ENCODE data around the gene KCNG2. TPM values are rescaled to one million over a fixed set of nuclear protein-coding genes. Genes with fewer than 3 reads are reported as not detected.

Gene KCNG2
- total and polyA plus RNA-seq, 9 of the 15 experiments (the other 6 are each of a cell fraction or from before 2014, with no cell fraction given), result not detected

DNA sequence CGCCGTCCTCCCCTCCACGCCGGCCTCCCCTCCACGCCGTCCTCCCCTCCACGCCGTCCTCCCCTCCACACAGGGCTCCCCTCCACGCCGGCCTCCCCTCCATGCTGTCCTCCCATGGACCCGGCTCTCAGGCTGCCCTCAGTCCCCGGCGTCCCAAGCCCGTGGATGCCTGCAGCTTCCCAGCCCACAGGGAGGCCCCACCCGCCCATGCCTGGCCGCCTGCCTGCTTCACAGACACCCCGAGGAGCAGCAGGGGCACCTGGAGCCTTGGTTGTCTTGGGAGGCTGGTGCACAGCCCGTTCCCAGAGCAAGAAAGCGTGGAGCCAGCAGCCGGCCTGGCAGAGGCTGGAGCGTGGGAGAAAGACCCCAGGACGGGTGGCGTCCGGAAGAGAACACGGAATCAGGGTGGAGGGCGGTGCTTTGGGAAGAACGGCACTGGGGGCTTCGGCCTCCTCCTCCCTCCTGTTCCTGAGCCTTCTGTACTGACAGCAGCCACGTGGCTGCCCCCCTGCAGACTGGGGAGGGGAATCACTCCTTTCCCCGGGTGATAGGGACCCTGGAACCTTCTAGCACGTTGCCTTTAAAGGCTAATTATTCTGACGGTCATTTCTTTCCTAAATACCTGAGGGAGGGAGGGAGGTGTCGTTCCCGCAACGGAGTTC, 26.2 kb upstream of the KCNG2 start (continued):
- TF ChIP-seq TCFL5 (CRISPR knock-in tag; conservative IDR thresholded peaks at IDR 0.05) (no peak), NCOA4 (IDR thresholded peaks at IDR 0.05; ENCODE audit: partially characterized antibody) (no peak), CCAR2 (IDR thresholded peaks at IDR 0.05; ENCODE audit: low read depth, low read length) (no peak), TFAM (CRISPR knock-in tag; conservative IDR thresholded peaks at IDR 0.05) (no peak)

GRCh38 chr18:79772108-79772864, 25.5 kb upstream of the KCNG2 start:
- DNase-seq (ENCODE audit: extremely low read depth in 1 of 4, low spot score in 3 of 4), result no peak
- 2% methylated on average over 20 of the region's 38 CpGs for whole genome bisulfite sequencing (ENCODE audit: insufficient coverage, low coverage, missing lambda C conversion rate)
- Histone ChIP-seq H2AFZ (ENCODE audit: low read depth, low read length) (no peak overlapping the region), H3K9ac (ENCODE audit: insufficient read depth in 1 of 2, low read depth in 2 of 2, low read length in 2 of 2) (no peak overlapping the region), H3K4me1 (replicated peaks in 1 of 2; ENCODE audit: control insufficient read depth in 2 of 2, insufficient read depth in 2 of 2, low read length in 2 of 2) (no peaks in the 10 kb centered on the region), H3K27me3 (ENCODE audit: control insufficient read depth in 2 of 2, insufficient read depth in 2 of 2, low read length in 2 of 2) (peaks cover 13 to 64% of the 10 kb centered on the region in 2 experiments), H3K4me2 (ENCODE audit: insufficient read depth, low read length) (no peak overlapping the region), H3K9me3 (replicated peaks; ENCODE audit: control insufficient read depth, insufficient read depth, low read depth, low read length) (no peaks in the 10 kb centered on the region), H3K36me3 (ENCODE audit: control insufficient read depth, insufficient read depth, low read length) (no peaks in the 10 kb centered on the region), H4K20me1 (replicated peaks; ENCODE audit: control insufficient read depth, insufficient read depth, low read length) (no peaks in the 10 kb centered on the region), H3K27ac (ENCODE audit: extremely low read depth, low read depth, low read length) (no peak overlapping the region), H3K4me3 (no peak overlapping the region), H3K9me1 (ENCODE audit: control insufficient read depth, insufficient read depth, low read length) (no peaks in the 10 kb centered on the region), H3K79me2 (ENCODE audit: control insufficient read depth, insufficient read depth, low read length) (no peaks in the 10 kb centered on the region)
- no peak for ATAC-seq
- no peak for FAIRE-seq
- CTCF ChIA-PET (ENCODE audit: low intra/inter-chr PET ratio), result no interaction called here
- POLR2A ChIA-PET, result no interaction called here
- in situ Hi-C loops (cut with MboI) (no loop called here), intact Hi-C loops (cut with micrococcal nuclease) (no loop called here)
- peak; percentile 31; the same call in 1 of the 2 replicates for TF ChIP-seq EGR1 (conservative IDR thresholded peaks at IDR 0.05)
- no peak for TF ChIP-seq ZNF75A (CRISPR knock-in tag; IDR thresholded peaks at IDR 0.05)
- BruUV-seq (replicated peaks), result no TSS peak

Data from K562 (cell line).